ENCODE measurements around the gene PSMD12.
A peak's percentile ranks its signal among the peaks of the same experiment; 100 is the strongest.
"Not testable (repeated sequence)": the region's sequence is repeated elsewhere in the genome, so short reads cannot be mapped to it uniquely, and the experiment has no call there.

Gene PSMD12

GRCh38 chr17:67366193-67367157 lies at the start of gene PSMD12:
PSMD12 (minus strand) TSS chr17:67366577; CDS start chr17:67366519, 58 bp downstream.
- peak; percentile 96 for DNase-seq

DNA sequence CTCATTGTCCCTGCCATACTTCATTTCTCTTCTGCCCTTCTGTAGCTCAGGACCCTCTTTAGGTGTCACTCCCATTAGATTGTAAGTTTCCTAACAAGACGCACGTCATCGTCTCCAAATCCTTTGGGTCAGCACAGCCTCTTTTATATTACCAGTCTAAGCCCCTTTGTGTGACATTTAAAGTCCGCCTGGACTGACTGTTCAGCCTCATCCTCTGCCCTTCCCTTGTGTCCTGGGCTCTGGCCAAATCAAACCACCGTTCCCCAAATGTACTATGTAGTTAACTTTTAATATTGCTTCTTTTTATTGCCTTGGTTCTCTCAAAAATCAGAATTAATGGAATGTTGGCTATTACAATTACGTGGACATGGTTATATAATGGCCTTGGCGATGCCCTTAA lies 48.9 kb upstream of the PSMD12 start:
- no peak for DNase-seq

GRCh38 chr17:67414559-67414958 lies 48.2 kb upstream of the PSMD12 start:
- no peak for DNase-seq

GRCh38 chr17:67414130-67414529 lies 47.8 kb upstream of the PSMD12 start:
- DNase-seq = no peak

DNA sequence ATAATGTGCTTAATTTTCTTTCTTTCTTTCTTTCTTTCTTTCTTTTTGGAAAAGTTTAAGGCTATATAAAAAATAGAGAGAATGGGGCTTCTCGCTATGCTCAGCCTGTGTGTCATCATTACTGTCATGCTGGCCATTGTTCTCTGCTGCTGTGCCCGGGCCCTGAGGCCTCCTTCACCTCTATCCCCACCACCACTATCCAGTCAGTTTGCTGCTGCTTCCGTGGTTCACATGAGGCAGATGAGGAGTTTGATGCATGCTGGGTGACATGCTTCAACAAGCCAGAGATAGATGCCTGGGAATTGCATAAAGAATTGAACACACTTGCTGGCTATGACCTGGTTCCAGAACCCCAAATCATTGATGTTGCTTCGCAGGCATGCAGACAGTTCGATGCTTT lies 47.0 kb upstream of the PSMD12 start:
- no peak for DNase-seq

- no peak for DNase-seq
Measured at GRCh38 chr17:67412941-67413340, 46.6 kb upstream of the PSMD12 start.

GRCh38 chr17:67412032-67412431 lies 45.7 kb upstream of the PSMD12 start:
- no peak for DNase-seq

DNA sequence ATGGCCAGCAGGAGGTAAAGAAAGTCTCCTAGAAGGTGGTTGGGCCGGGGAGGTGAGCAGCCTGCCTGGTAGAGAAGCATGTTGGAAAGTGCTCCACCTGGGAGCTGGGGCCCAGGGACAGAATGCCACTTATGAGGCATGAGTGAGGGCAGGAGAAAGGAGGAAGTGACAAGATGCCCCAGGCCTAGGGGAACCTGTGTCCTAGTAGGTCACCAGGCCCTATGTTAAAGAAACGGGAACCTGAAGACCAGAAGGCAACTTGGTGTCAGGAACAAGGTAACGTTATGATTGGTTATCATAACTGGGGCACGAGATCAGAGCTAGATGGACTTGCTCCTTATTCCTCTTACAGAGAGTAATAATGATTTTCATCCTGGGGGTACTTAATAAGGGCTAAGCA lies 45.0 kb upstream of the PSMD12 start:
- DNase-seq = no peak

DNA sequence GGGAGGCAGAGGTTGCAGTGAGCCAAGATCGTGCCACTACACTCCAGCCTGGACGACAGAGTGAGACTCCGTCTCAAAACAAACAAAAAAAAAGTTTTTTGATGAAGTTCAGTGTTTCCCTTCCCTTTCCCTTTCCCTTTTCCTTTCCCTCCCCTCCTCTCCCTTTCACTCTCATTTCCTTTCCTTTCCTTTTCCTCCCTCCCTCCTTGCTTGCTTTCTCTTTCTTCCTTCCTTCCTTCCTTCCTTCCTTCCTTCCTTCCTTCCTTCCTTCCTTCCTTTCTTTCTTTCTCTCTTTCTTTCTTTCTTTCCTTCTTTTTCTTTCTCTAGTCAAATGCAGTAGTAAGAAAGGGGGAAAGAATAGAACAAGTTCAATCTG lies 42.1 kb upstream of the PSMD12 start:
- DNase-seq = not testable (repeated sequence)

DNA sequence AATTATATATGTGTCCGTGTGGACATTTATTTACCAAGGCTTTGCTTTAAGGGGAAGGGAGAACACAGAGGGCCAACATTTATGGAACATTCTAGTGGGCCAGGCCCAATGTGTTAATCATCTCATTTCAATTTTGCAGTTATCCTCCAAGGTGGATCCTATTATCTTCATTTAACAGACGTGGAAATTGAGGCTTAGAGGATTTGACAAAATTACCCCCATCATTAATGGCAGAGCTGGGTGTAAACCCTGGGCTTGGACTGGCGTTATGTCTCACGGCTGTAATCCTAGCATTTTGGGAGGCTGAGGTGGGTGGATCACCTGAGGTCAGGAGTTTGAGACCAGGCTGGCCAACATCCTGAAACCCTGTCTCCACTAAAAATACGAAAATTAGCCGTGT lies 37.1 kb upstream of the PSMD12 start:
- no peak for DNase-seq

- no peak for DNase-seq
Measured at GRCh38 chr17:67403065-67403464, 36.7 kb upstream of the PSMD12 start.

- DNase-seq = no peak
Measured at GRCh38 chr17:67401598-67402504, 35.5 kb upstream of the PSMD12 start.

- DNase-seq = no peak
Measured at GRCh38 chr17:67401106-67401505, 34.7 kb upstream of the PSMD12 start.

GRCh38 chr17:67400193-67400592 lies 33.8 kb upstream of the PSMD12 start:
- DNase-seq = no peak

GRCh38 chr17:67399676-67400075 lies 33.3 kb upstream of the PSMD12 start:
- no peak for DNase-seq

DNA sequence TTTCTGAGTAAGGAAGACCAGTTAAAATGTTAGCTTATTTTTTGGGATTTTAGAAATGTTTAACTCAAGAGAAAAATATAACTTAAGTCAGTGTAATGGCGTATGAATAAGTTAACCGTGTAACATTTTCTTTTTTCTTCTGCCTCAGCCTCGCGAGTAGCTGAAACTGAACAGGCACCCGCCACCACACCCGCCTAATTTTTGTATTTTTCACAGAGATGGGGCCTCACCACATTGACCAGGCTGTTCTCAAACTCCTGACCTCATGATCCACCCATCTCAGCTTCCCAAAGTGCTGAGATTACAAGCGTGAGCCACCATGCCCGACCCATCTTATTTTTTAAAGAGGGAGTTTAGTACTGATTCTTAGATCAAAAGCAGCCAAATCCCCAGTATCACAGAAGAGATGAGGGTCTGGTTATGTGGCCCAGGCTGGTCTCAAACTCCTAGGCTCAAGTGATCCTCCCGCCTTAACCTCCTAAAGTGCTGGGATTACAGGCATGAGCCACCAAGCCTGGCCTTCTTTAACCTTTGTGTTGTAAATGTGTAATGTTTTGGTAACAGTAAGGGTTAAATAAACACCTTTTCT lies 27.5 kb upstream of the PSMD12 start:
- DNase-seq = no peak

GRCh38 chr17:67392111-67392510 lies 25.7 kb upstream of the PSMD12 start:
- DNase-seq = no peak

DNA sequence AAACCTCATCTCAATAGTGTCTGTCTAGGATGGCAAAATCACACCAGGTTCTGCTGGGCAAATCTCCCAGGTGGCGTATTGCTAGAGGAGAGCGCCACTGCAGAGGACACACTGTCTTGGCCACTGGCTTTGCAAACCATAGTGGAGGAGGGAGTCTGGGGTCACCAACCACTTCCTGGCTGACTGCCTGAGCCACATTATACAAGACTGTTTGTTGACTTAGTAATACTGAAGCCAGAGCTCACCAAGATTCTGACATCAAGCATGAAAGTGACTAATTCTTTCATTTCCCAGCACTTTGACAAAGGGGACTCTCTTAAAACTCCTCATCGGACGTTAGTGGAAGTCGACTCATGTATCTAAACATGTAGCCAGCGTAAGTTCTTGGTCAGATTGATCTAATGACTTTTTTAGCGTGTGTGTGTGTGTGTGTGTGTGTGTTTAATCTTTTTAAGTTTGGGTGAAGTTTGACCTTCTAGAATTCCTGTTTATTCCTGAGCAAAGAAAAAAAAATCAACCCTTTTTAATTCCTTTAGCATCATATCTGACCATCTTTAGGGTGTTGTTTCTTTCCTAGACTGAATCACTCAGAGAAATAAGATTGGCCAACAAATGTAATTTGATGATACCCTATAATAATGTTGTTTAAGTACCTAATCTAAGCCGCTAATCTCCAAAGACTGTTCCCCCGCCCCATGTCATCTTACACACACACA lies 24.4 kb upstream of the PSMD12 start:
- DNase-seq = no peak

DNA sequence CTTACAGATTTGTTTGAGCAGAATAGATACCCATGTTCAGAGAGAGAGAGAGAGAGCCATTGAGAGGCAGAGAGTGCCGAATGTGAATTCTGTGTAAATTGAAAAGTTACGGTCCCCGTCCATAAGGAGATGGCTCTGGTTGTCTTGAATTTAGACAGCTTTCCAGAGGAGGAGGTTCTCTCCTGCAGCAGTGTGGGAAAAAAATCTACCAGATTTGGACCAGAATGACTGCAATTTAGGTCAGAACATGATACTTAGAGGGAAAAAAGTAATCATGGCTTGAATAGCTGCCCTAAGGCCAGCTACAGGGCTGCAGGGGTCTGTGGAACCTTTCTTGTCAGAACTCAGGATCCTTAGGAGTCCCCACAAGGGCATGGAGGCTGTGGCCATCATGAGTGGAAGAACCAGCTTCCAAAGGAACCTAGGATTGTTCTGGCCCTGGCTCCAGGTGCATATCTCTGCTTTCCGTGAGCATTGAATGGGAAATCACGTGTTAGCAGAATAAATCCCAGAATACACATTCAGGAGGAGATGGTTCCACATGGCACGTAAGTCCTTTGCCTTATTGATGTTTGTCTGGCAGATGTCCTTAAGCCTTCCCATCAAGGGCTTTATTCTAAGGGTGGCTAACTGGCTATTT lies 23.7 kb upstream of the PSMD12 start:
- no peak for DNase-seq

- no peak for DNase-seq
Measured at GRCh38 chr17:67388986-67389385, 22.6 kb upstream of the PSMD12 start.

DNA sequence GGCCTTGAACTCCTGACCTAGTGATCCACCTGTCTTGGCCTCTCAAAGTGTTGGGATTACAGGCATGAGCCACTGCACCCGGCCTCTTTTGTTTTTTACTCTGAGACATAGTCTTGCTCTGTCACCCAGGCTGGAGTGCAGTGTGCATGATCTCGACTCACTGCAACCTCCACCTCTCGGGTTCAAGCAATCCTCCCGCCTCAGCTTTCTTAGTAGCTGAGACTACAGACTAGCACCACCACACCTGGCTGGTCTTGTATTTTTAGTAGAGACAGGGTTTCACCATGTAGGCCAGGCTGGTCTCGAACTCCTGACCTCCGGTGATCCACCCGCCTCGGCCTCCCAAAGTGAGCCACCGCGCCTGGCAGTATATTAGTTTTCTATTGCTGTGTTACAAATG lies 22.2 kb upstream of the PSMD12 start:
- not testable (repeated sequence) for DNase-seq

GRCh38 chr17:67386965-67387551 lies 20.7 kb upstream of the PSMD12 start:
- peak; percentile 50 for DNase-seq

All from activated T-cell treated with anti-CD3 and anti-CD28 coated beads for 4 hours (primary cell).